OCI-M2 (cell line): ENCODE results near the gene PELI2.

Source experiments
- DNase-seq: peaks from one replicate; lab custom pipeline; 2025; ENCODE audit not compliant: unreplicated experiment; lab: John Stamatoyannopoulos, UW

The PELI2 gene

DNA sequence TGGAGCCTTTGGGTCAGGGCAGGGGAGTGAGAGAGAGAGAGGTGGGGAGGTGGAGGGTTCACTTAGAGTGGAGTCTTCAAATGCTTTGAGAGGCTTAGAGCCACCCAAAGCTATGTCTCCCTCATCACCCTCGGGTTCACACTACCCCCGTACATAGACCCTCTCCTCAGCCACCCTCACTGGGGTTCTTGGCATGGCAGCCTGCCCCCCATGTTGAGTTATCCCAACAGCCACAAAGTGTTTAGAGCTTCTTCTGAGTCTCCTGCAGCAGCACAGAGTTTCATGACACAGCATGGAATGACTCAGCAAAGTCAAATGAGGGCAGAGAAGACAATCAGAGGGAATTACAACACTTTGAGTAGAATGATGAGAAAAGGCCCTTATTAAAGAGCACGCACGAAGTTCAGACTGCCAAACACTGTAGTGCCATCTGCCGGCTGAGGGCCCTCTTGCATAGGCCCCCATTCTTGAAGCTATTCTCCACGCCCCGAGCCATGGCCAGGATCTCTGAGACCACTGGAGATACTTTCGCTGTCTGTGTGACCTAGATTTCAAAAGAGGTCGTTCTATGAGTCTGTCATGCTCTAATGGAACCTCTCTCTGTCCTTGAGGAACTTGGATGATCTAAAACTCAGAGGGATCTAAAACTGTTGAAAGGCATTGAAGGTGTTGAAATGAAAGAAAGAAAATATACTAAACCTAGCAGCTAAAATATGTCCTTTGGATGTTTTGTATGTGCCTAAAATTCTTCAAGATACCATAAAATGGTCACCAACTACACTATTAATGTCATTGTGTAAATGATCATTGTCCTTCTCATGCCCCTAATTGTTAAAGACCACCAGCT, 221.9 kb downstream of the PELI2 start:
- DNase-seq: no peak

GRCh38 chr14:56340932-56341331, 222.7 kb downstream of the PELI2 start:
- DNase-seq: no peak

- DNase-seq: no peak
These were observed 223.7 kb downstream of the PELI2 start for GRCh38 chr14:56341766-56342493.

- no peak for DNase-seq
These were observed 224.3 kb downstream of the PELI2 start for GRCh38 chr14:56342494-56342942.

DNA sequence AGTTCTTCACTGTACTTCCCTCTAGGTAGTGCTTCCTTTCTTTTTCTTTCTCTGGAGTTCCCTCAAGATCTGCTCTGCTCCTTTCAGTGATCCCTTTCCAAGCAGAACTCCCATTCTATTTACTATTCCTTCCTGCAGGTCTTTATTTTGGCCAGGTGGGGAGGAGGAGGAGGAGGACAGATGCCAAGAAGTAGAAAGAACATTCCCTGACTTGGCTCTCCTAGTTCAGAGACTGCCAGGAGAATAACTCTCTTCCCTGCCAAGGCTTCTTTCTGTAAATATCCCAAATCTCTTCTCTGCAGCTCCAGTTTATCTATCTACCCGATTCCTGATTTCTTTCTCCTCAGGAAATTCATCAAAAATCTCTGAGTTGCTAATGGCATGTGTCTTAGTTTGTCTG, 231.7 kb downstream of the PELI2 start:
- no peak for DNase-seq
